Renal pelvis (tissue), 4 donors: Measurements from ENCODE around the gene NNT. TPM values are rescaled to one million over a fixed set of nuclear protein-coding genes. Genes with fewer than 3 reads are reported as not detected.
A peak's percentile ranks its signal among the peaks of the same experiment; 100 is the strongest.
"Not testable (repeated sequence)": the region's sequence is repeated elsewhere in the genome, so short reads cannot be mapped to it uniquely, and the experiment has no call there.

Experiments
- DNase-seq: peaks from one replicate; pipeline ENCODE4 v3.0.0-alpha.2; 2013
- polyA plus RNA-seq, 3 donors: library from polyadenylated mRNA; unstranded; fragments of 120-200 nt; gene quantifications; one replicate each; pipeline ENCODE4 v1.2.1, GENCODE V29; 2013; ENCODE audit not compliant: insufficient read length in 3 of 3

NNT gene
- polyA plus RNA-seq, 3 donors: 90.0 to 102 (median 96.5) TPM

GRCh38 chr5:43580402-43581210 lies 22.4 kb upstream of the NNT start:
- not testable (repeated sequence) for DNase-seq

- DNase-seq: no peak
Observed at GRCh38 chr5:43581398-43581797, 21.6 kb upstream of the NNT start.

GRCh38 chr5:43582082-43583005 lies 20.6 kb upstream of the NNT start:
- DNase-seq: no peak

DNA sequence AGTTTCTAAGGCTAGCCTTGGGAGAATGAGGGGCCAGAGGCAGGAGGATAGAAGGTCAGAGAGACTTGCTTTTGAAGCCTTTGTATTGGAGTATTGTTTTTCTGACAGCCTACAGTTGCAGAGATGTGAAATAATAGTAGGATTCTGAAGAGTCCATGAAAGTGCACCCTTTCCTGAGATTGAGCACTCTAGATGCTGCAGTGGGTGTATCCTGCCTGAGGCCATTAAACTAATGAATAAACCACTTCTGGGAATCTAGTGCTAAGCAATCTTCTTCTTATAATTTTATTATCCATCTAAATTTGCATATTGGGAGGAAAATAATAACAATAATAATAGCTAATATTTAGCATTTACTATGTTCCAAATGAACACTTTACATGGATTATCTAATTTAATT lies 19.3 kb upstream of the NNT start:
- no peak for DNase-seq

DNA sequence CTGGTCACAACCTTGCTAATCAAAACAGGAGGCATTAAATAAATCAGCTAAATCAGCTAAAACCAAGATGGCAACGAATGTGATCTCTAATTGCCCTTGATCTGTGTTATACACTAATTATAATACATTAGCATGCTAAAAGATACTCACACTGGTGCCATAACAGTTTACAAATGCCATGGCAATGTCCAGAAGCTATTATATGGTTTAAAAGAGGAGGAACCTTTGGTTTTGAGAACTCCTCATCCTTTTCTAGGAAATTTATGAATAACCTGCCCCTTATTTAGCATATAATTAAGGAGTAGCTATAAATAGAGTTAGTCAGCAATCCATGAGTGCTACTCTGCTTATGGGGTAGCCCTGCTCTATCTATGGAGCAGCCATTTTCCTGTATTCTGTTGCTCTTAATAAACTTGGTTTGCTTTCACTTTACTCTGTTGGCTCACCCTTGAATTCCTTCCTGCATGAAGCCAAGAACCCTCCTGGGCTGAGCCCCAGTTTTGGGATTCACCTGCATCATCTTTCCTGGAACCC lies 18.7 kb upstream of the NNT start:
- DNase-seq: no peak

DNA sequence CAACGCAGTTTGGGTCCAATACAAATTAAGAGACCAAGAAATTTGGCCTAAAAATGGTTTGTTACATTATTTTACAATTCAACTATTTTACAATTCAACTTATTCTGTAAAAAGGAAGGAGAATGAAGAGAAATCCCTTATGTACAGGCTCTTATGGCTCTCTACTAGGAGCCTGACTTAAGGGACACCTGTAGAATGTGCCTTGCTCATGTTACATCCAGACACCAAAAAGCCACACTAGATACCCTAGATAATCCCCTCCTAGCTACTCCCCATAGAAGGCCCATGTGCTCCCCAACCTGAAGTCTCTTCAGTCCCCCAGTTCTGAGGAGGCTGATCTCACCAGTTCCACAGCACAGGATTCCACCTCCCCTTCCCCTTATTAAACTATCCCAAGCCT lies 14.1 kb upstream of the NNT start:
- DNase-seq: no peak

- no peak for DNase-seq
Observed at GRCh38 chr5:43589310-43589709, 13.7 kb upstream of the NNT start.

GRCh38 chr5:43590700-43591099 lies 12.3 kb upstream of the NNT start:
- DNase-seq: no peak

DNA sequence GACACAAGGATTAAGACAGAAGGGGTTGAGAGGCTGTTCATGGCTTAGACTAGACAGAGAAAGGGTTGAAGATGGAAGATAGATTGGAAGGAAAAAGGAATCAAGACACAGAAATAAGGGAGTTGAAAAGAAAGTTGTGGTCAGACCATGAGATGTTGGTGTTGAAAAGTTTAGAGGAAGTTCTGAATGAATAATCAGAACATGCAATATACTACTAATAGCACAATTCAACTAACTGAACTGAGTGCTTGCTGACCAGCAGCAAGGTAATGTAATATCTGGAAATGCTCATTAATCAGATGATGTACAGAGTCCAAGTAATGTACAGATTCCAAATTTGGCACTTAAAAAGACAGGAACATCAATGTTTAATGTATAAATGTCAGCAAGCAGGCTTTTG lies 10.6 kb upstream of the NNT start:
- DNase-seq: no peak

DNA sequence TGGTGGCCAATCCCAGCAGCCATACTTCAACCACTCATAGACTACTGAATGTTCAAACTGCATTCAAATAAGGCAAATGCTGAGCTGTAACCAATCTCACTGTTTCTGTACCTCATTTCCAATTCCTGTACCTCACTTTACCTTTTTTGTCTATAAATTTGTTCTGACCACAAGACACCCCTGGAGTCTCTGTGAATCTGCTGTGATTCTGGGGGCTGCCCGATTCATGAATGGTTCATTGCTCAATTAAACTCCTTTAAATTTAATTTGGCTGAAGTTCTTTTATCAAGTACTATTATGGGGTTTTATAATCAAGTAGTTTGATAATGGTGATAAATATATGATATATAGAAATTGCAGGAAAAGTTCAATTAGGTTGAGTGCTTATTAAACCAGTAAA lies 4.1 kb upstream of the NNT start:
- not testable (repeated sequence) for DNase-seq

DNA sequence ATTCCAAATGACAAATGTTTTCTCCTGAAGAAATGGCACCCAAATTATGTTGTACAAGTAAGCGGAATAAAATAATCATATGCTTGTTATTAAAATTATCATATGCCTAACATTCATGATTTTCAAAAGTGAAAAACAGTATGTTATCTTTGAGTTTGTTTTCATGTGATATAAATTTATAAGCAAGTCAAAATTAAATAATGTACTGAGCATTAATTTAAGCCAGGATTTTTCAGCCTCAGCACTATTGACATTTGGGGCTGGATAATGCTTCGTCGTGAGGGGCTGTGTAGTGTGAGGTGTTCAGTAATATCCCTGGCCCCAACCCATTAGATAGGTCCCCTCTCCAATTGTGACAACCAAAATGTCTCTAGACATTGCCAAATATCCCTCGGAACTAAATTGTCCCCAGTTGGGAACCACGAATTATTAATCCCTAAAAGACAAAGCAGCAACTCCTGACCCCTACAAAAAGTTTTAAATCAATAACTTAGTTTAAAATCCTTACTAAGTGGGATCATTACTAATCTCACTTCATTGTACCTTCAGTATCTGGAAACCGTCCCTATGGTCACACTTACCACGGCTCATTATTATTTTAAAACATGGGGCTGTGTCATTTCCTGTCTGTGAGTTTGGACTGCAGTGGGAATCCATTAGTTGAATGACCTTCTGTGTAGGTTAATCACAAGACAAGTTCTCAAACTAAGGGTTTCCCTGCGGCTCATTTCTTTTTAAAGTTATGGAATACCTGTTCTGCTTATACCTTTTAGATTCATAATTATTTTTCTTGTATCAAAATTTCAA lies 1.3 kb upstream of the NNT start:
- DNase-seq: peak; percentile 21

DNA sequence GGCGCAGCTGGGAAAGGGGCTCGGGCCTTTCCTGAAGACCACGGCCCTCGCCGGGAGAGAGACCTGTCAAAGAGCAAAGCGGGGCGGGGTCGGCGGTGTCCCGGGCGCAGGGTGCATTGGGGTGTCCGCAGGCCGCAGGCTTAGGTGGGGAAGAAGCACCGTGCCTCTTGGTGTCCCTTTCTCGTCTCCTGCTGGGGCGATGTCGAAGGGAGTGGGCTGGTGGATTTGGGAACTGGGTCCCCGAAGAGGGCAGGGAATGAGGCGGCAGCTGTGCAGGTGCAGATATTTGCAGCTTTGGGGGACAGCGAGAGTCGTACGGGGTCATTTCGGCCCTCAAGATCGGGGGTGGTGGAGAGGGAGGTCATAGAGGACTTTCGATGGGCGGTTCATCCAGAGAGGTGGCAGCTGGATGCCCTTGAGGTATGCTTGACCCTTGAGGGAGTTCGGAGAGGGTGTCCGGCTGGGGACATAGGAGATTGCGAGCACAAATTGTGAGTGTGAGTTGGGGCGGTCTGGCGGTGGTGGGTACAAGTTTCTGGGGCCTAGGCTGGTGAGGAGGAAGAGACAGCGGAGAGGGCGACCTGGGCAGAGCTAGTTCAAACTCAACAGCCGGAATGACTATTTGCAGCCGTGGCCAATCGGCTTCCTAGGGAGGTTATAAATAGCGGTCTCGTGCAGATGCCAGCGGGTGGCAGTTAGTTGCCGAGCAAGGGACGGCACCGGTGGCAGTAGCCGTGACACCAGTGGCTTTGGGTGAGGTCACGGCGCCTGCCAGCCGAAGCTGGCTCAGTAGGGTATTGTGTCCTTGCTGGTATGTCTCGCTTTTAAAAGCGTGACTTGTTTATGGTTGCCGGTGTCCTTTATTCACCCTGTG lies 601 bp downstream of the NNT start:
- peak; percentile 37 for DNase-seq

DNA sequence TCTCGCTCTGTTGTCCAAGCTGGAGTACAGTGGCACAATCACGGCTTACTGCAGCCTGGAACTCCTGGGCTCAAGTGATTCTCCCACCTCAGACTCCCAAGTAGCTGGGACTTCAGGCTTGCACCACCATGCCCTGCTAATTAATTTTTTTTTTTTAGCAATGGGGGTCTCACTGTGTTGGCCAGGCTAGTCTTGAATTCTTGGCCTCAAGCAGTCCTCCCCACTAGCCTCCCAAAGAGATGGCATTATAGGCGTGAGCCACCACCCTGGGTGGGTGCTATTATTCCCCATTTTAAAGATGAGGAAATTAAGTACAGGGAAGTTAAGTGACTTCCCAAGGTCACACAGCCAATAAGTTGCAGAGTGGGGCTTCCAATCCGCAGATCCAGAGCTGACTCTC lies 1.7 kb downstream of the NNT start:
- no peak for DNase-seq

DNA sequence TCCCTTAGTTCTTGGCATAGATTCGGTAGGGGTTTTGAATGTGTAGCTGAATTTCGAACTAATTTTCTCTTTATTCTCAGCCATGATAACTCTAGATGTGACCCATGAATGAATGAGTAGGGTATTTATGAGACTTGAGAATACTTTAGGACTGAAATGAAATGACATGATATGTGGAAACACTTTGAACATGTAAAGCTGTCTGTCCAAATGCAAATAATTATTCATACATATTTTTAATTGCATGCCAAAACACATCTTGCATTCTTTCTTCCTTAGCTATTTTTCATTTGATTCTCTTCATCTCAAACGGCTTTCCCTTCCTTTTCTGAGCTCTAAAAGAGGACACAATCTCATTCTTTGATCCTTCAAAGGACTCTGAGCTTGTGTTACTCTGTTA lies 3.4 kb downstream of the NNT start:
- DNase-seq: no peak

GRCh38 chr5:43608406-43608805 lies 5.4 kb downstream of the NNT start:
- DNase-seq: no peak

GRCh38 chr5:43609752-43610151 lies 6.8 kb downstream of the NNT start:
- no peak for DNase-seq

GRCh38 chr5:43613370-43613769 lies 10.4 kb downstream of the NNT start:
- no peak for DNase-seq

- DNase-seq: no peak
Observed at GRCh38 chr5:43615445-43616184, 12.6 kb downstream of the NNT start.

- no peak for DNase-seq
Observed at GRCh38 chr5:43616535-43616934, 13.6 kb downstream of the NNT start.

GRCh38 chr5:43619380-43619779 lies 16.4 kb downstream of the NNT start:
- no peak for DNase-seq
